GM12878 (cell line): ENCODE data around the gene ARHGEF10L.

ENCODE experiments used
- ATF3 ChIP-seq: IDR thresholded peaks from 2 replicates; pipeline ENCODE4 v1.6.1; 2011; ENCODE audit warnings: low read depth, mild to moderate bottlenecking, low read length, moderate library complexity, borderline replicate concordance; ENCODE audit errors: extremely low read depth
- BRCA1 ChIP-seq: IDR thresholded peaks from 2 replicates; pipeline ENCODE4 v1.6.1; 2011; ENCODE audit warnings: low read depth, low read length, improper control_type of control experiment
- CHD2 ChIP-seq: IDR thresholded peaks from 2 replicates; pipeline ENCODE4 v1.6.1; 2011; ENCODE audit warnings: low read depth, low read length, improper control_type of control experiment, borderline replicate concordance
- CREB1 ChIP-seq: IDR thresholded peaks from 2 replicates; pipeline ENCODE4 v1.6.1; 2012; ENCODE audit warnings: low read depth, mild to moderate bottlenecking, inconsistent platforms
- CREM ChIP-seq: IDR thresholded peaks from 2 replicates; pipeline ENCODE4 v1.6.1; 2014; ENCODE audit warnings: antibody characterized with exemption, low read depth
- CTCF ChIP-seq, 3 experiments: IDR thresholded peaks in 2 of 3; conservative IDR thresholded peaks in 1 of 3; 2 replicates each; pipeline ENCODE4 v1.5.1; 2011; ENCODE audit warnings: low read depth in 3 of 3, low read length in 3 of 3, mild to moderate bottlenecking in 3 of 3, control low read depth in 2 of 3, moderate library complexity in 2 of 3, inconsistent platforms in 1 of 3, mixed read lengths in 1 of 3; ENCODE audit not compliant: control insufficient read depth in 2 of 3, insufficient read depth in 1 of 3; ENCODE audit errors: extremely low read depth in 1 of 3
- MAX ChIP-seq: IDR thresholded peaks from 2 replicates; pipeline ENCODE4 v1.6.1; 2012; ENCODE audit warnings: low read depth, low read length, improper control_type of control experiment
- POLR2A ChIP-seq: IDR thresholded peaks from 2 replicates; pipeline ENCODE4 v1.6.1; 2011; ENCODE audit warnings: low read depth, mild to moderate bottlenecking, low read length
- POLR2AphosphoS5 ChIP-seq: IDR thresholded peaks from 2 replicates; pipeline ENCODE4 v1.6.1; 2011; ENCODE audit warnings: mild to moderate bottlenecking, low read length, inconsistent platforms
- SIN3A ChIP-seq: IDR thresholded peaks from 2 replicates; pipeline ENCODE4 v1.6.1; 2012; ENCODE audit warnings: low read depth, low read length, improper control_type of control experiment
- USF2 ChIP-seq: IDR thresholded peaks from 2 replicates; pipeline ENCODE4 v1.6.1; 2011; ENCODE audit warnings: low read depth, low read length, improper control_type of control experiment, borderline replicate concordance

GRCh38 chr1:17671741-17672140 lies 132.2 kb downstream of the ARHGEF10L start:
- TF ChIP-seq CTCF (IDR thresholded peaks at IDR 0.05 in 2 of 3, conservative IDR thresholded peaks at IDR 0.05 in 1 of 3; ENCODE audit: control insufficient read depth in 2 of 3, extremely low read depth in 1 of 3, insufficient read depth in 1 of 3, low read depth in 3 of 3, low read length in 3 of 3), result 0 out of 6 replicates have a peak, but pooled peaks of 1 of the 3 experiments have one; percentile 6
- TF ChIP-seq POLR2AphosphoS5, result no peak
- TF ChIP-seq USF2, result no peak
- no peak for TF ChIP-seq POLR2A
- TF ChIP-seq BRCA1, result no peak
- no peak for TF ChIP-seq CREB1
- no peak for TF ChIP-seq CHD2
- TF ChIP-seq ATF3, result no peak
- TF ChIP-seq CREM, result no peak
- no peak for TF ChIP-seq SIN3A
- TF ChIP-seq MAX, result no peak
